Astrocyte of the cerebellum (primary cell): ENCODE data around the gene TFCP2L1.

Experiments
- DNase-seq: peaks from one replicate; pipeline ENCODE4 v3.0.0-alpha.2; 2011; ENCODE audit warnings: low read depth
- H3K4me3 ChIP-seq: 2 replicates; pipeline ENCODE4 v1.5.1; 2011; ENCODE audit warnings: mild to moderate bottlenecking, low read depth, low read length, moderate library complexity
- in situ Hi-C: cut with HindIII; loops from 2 replicates; pipeline ENCODE4 v1.10.0; 2017; ENCODE audit warnings: low sequenced_read_pairs
- TF ChIP-seq, protein P1 (sequence below): IDR thresholded peaks from 2 replicates; pipeline ENCODE4 v1.5.1; 2012; ENCODE audit warnings: low read length, low read depth, moderate library complexity, mild to moderate bottlenecking; ENCODE audit errors: missing control alignments

TFCP2L1 gene

DNA sequence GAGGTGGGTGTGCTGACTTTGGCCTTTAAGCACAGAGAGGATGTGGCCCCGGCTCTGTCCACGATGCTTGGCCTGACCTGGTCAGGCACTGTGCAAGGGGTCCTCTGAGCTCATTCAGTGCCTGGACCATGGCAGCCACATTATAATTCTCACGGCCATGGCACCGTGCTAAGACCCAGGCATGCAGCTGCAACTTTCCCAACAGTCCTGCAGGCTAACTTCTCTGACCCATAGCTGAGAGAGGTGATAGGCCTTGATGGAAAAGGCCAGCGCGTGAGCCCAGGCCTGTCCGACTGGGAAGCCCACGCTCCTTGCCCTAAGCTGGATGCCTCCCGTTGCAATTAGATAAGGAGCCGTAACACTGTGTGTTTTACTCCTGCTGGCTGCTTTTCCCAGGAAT, 99.9 kb downstream of the TFCP2L1 start:
- TF ChIP-seq, protein P1, sequence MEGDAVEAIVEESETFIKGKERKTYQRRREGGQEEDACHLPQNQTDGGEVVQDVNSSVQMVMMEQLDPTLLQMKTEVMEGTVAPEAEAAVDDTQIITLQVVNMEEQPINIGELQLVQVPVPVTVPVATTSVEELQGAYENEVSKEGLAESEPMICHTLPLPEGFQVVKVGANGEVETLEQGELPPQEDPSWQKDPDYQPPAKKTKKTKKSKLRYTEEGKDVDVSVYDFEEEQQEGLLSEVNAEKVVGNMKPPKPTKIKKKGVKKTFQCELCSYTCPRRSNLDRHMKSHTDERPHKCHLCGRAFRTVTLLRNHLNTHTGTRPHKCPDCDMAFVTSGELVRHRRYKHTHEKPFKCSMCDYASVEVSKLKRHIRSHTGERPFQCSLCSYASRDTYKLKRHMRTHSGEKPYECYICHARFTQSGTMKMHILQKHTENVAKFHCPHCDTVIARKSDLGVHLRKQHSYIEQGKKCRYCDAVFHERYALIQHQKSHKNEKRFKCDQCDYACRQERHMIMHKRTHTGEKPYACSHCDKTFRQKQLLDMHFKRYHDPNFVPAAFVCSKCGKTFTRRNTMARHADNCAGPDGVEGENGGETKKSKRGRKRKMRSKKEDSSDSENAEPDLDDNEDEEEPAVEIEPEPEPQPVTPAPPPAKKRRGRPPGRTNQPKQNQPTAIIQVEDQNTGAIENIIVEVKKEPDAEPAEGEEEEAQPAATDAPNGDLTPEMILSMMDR: no peak
- in situ Hi-C loops: no loop called here
- DNase-seq: no peak
- H3K4me3 ChIP-seq: no peak overlapping the region

GRCh38 chr2:121184248-121184862, 100.6 kb downstream of the TFCP2L1 start:
- TF ChIP-seq, protein P1: no peak
- in situ Hi-C loops: no loop called here
- DNase-seq: no peak
- no peak overlapping the region for H3K4me3 ChIP-seq

- TF ChIP-seq, protein P1: no peak
- in situ Hi-C loops: no loop called here
- H3K4me3 ChIP-seq: no peak overlapping the region
- DNase-seq: no peak
These were observed 102.5 kb downstream of the TFCP2L1 start for GRCh38 chr2:121182520-121182919.

GRCh38 chr2:121179467-121179866, 105.5 kb downstream of the TFCP2L1 start:
- no peak overlapping the region for H3K4me3 ChIP-seq
- in situ Hi-C loops: no loop called here
- TF ChIP-seq, protein P1: no peak
- no peak for DNase-seq

DNA sequence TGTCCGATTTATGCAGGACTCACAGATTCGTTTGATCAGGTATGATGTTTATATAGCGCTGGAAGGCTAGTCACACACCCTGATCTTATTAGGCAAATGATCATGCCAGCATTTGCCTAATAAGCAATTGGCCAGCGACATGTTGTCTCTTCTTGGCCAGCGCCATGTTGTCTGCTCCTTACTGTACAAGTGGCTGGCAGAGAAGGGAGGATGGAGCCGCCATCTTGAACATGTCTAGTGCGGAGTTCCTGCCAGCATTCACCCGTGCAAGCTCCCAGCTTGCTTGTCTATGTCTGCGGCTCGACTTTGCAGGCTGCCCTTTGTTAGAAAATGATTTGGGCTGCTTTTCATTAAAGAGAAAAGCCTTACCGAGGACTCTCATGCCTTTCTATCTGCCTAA, 106.3 kb downstream of the TFCP2L1 start:
- in situ Hi-C loops: no loop called here
- no peak for DNase-seq
- H3K4me3 ChIP-seq: no peak overlapping the region
- TF ChIP-seq, protein P1: no peak

DNA sequence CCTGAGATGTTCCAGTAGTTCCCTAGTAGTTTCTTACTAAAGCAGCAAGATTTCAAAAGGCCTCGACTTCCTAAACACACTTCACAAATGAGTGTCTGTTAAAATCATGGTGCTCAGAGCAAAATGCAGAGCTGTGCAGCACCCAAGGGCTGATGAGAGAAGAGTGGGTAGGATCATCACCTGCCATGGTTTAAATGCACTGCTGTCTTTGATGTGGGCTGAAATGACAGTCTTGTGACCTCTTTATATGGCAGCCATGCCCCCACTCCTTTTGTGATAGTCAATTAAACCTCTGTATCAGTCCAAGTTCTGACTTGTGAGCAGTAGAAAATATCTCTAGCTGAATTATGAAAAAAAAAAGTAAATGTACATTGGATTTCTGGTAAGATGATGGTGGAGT, 107.1 kb downstream of the TFCP2L1 start:
- no peak for DNase-seq
- TF ChIP-seq, protein P1: no peak
- no peak overlapping the region for H3K4me3 ChIP-seq
- in situ Hi-C loops: no loop called here
